AG09319 (cell line): ENCODE results near the gene COL6A3.

Source experiments
- DNase-seq: peaks from one replicate; pipeline ENCODE4 v3.0.0-alpha.2; 2010; ENCODE audit warnings: low read depth; ENCODE audit errors: extremely low read depth
- CTCF ChIP-seq: IDR thresholded peaks from 2 replicates; pipeline ENCODE4 v1.5.1; 2011; ENCODE audit warnings: low read depth, mild to moderate bottlenecking, inconsistent platforms, low read length, moderate library complexity

The COL6A3 gene

GRCh38 chr2:237282568-237283128 is 131.3 kb downstream of the COL6A3 start:
- no peak for DNase-seq
- no peak for TF ChIP-seq CTCF

DNA sequence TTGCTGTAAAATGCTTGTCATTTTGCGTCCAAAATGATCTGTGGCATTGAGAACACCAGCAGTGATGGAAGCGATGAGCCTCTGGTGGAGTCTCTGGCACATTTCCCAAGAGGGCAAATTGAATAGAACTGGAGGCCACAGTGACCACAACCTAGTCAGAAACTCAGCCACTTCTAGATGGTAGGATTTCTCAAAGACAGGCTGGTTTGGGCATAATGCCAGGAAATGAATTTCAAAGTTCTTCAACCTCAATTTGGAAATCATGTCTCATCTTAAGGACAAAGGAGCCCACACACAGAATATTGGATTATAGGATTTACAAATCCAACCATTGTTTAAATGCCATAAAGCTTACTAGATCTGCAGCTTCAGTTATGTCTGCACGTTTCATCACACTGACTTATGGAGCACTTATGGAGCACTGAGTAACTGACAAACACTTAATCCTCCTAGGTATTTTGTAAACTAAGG is 132.1 kb downstream of the COL6A3 start:
- peak; percentile 86 for DNase-seq
- no peak for TF ChIP-seq CTCF

DNA sequence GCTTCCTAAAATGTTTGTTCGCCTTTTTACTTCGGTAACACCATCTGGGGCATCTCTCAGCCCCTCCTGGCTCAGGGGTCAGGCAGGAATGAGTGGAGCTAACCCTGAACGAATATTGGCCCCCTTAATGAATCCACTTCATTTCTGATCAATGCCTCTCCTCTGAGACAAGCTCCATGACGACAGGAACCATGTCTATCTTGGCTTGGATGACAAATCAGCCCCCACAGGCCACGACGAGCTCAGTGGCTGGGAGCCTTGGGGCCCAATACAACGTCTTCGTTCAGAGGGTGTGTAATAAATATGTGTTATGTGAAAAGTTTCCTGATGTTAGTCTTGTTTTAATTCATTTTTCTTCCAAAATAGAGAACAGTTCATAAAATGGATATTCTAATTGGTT is 133.0 kb downstream of the COL6A3 start:
- no peak for TF ChIP-seq CTCF
- DNase-seq = no peak

DNA sequence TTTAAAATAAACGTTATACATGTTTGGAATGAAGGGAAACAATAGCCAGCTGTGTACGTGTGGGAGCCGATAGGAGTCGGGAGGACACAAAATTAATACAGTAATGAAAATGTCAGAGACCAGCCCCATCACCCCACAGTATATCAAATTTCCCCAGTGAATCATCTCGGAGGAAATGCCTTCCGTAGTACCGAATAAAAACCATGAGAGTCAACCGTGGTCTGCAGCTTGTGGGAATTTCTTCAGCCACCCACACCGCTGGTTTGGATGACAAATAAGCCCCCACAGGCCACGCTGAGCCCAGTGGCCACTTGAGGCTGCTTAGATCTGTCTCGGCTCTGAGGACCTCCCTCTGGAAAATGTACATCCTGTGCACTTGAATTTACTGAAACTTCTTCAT is 133.7 kb downstream of the COL6A3 start:
- DNase-seq = peak; percentile 83

GRCh38 chr2:237279012-237279768 is 134.8 kb downstream of the COL6A3 start:
- TF ChIP-seq CTCF = no peak

More for the DNA sequence above, 133.7 kb downstream of the COL6A3 start:
- no peak for TF ChIP-seq CTCF

DNA sequence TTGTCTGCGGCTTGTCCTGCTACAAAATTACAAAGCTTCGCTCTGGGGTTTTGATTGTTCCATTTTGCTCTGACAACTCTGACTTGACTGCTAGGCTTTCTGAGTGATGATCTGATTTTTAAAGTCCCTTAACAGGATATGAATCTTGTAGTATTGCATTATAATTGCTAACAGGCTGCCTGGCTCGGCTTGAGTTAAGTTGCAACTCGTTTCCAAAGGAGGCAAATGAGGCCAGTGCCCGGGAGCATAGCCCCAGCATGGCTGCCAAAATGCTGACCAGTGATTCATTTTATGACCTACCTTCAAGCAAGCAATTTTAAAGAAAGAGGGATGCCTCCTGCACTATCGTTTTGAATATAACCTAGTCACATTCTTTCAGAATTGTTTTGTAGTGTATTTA is 135.4 kb downstream of the COL6A3 start:
- peak; percentile 88 for DNase-seq
- TF ChIP-seq CTCF = no peak

More at GRCh38 chr2:237279012-237279768, 134.8 kb downstream of the COL6A3 start:
- DNase-seq = no peak

GRCh38 chr2:237276716-237277490 is 137.1 kb downstream of the COL6A3 start:
- no peak for DNase-seq

More at GRCh38 chr2:237276716-237277490, 137.1 kb downstream of the COL6A3 start:
- no peak for TF ChIP-seq CTCF
